Stromal cell of bone marrow (primary cell): ENCODE results near the gene C17orf67.

Source experiments
- DNase-seq: peaks from one replicate; pipeline ENCODE4 v3.0.0-alpha.2; 2012; ENCODE audit warnings: low read depth

The C17orf67 gene

DNA sequence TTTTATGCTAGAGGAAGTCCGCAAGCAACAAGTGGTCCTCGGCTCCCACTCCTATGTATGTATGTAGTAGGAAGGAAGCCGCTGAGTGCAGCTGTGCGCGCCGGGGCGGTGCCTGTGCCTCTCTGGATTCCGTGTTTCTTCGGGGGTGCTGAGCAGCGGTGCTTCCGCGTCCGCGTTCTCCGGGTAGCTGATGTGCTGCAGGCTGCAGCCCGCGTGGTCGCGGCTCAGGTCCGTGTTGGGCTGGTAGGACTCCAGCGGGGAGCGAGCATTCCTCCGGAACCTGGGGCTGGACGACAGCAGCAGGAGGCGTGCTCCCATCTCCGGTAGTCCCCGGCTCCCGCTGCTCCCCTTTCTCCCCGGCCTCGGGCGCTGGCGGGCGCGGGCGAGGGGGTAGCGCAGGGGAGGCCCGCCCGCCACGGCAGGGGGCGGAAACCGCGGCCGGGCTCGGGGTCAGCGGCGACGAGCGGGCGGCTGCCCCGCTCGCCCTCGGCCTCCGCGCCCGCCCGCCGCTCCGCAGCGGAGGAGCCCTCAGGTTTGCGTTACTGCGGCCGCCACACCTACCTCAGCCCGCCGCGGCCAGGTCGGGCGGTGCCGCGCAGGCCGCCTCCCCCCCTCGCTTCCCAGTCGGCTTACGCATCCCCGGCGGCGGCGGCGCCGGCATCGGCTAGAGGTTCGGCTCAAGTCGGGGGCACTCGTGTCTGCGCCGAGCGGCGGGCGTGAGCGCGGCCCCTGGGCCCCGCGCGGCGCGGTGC lies 487 bp downstream of the C17orf67 start:
- DNase-seq = peak; percentile 11

DNA sequence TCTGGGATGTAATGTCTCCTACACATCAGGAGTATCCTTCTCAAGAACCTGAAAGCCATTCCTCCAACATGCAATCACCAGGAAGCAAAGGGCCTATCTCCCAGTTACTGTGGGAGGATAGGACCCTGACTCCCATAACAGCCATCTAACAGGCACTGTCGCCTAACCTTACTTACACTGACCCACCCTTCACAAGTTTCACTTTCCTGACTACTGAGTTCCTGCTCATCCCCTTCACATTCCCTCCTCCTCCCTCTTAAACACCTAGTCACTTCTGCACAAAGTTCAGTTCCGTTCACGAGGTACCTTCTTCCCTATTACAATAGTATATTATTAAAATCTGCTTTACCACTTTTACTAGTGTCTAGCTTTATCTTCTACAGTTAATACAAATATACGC lies 1.3 kb downstream of the C17orf67 start:
- no peak for DNase-seq

DNA sequence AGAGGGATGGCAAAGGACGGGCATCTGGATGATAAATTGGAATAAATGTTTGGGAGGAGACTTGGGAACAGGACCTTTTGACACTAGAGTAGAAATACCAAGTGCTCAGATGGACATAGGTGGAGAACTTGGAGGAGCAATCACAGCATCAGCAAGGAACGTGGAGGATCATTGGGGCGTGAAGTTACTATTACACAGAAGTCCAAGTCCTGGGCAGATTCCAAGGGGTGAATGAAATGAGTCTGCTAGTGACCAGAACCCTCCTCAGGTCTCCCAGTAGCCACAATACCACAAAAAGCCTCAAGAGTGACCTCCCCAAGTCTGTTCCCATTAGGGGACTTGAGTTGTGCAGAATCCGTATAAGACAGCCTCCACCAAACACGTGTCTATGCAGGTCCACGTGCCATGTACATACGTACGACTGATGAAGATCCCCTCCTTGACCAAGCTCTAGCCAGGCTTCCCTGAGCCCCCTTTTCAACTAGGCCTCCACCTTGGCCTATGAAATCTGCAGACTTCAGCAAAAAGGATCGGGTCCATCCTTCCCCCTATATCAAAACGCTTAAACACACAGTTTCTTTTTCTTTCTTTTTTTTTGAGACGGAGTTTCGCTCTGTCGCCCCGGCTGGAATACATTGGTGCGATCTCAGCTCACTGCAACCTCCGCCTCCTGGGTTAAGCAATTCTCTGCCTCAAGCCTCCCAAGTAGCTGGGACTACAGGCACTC lies 2.2 kb downstream of the C17orf67 start:
- no peak for DNase-seq

DNA sequence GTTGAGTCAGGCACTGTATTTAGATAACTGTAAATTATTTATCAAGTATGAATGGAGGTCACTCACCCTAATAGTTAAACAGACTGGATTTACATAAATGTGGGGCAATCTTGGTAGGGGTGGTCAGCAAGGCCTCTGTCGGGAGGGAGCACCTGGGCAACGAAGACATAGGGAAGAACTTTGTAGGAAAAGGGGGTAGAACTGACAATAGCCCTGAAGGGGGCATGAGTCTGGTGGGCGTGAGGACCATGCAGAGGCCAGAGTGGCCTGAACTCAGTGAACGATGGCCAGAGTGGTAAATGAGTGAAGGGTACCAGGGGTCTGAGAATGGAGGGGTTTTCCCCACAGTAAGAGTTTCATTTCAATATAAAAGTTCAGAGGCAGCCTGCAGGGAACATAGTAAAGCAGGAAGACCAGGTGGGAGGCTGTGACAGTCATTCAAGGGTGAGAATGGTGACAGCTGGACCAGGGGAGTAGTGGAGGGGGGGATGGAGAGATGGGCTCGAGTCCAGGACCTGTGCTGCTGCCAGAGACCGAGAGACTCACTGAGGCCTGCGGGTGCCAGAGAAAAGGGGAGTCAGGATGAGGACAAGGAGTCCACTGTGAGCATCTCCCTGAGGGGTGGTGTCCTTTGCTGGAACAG lies 2.9 kb downstream of the C17orf67 start:
- DNase-seq = no peak

DNA sequence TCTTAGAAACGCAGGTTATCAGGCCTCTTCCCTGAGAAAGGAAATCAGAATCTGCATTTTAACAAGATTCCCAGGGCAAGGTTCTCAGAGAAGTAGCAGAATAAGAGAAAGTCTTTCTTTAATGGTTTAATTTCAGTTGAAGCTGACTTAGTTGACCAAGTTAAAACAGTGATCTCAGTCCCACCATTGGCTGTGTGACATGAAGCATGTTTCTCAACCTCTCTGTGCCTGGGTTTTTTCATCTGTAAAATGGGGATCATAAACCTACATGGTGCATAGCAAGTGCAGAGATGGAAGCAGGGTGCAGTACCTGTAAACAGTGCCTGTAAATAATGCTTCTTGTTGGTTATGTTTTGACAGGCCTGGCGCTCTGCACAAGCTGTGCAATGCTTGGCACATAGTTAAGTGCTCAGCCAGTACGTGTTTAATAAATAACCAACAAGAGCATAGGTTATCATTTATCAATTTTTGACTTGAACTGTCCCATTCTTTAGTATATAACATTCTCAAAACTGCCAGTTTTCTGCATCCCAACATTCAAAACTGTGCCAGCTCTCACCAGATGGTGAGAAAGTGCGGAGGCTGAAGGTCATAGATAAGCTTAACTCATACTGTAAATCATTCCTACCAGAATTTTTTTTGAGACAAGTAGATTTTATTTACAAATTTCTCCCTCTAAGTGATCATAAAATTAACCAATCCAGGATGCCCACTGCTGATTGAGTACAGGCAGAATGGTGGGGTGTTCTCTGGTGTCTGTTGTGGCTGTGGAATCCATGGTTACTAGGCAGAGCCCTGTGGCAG lies 6.9 kb downstream of the C17orf67 start:
- DNase-seq = no peak

DNA sequence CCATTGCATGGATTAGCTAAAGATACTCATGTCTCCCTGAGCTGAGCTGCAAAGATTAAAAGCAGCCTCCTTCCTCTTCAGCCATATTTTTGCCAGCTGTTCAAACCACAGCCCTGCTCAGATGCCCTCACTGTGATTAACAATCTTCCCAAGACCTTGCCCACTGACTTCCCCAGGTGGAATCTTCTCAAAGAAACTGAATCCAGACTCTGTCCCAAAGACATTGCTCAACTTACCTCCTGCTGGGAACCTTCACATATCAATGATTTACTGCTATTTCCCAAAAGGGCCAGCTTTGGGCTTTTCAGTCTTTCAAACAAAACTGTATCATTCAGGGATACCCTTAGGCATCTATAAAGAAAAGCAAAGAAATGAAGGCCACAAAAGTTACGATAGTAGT lies 9.2 kb downstream of the C17orf67 start:
- DNase-seq = no peak

DNA sequence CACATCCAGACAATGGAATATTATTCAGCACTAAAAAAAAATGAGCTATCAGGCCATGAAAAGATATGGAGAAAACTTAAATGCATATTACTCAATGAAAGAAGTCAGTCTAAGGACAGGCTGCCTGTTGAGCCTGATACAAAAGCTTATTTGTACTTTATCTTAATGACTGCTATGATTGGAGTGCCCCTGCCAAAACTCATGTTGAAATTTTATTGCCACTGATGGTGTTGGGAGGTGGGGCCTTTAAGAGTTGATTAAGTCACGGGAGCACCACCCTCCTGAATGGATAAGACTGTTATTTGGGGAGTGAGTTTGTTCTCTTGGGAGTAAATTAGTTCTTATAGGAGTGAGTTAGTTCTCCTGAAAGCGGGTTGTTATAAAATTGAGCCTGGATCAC lies 9.9 kb downstream of the C17orf67 start:
- DNase-seq = no peak

DNA sequence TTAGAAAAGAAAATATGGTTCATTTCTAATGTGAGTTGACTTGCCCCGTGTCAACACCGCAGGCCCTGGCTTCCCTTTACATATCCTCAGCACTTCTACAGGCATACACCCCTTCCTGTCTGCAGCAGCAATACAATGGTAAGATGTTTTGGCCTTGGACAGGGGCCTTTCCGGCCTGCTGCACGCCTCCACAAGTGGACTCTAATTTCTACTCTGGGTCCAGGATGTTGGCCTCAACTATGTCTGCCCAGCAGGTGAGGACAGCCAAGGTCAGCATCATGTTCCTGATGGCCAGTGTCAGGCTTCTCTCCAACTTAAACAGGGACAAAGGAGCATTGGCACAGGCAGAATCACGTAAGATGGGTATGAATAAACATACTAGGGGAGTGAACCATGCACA lies 11.0 kb downstream of the C17orf67 start:
- no peak for DNase-seq

DNA sequence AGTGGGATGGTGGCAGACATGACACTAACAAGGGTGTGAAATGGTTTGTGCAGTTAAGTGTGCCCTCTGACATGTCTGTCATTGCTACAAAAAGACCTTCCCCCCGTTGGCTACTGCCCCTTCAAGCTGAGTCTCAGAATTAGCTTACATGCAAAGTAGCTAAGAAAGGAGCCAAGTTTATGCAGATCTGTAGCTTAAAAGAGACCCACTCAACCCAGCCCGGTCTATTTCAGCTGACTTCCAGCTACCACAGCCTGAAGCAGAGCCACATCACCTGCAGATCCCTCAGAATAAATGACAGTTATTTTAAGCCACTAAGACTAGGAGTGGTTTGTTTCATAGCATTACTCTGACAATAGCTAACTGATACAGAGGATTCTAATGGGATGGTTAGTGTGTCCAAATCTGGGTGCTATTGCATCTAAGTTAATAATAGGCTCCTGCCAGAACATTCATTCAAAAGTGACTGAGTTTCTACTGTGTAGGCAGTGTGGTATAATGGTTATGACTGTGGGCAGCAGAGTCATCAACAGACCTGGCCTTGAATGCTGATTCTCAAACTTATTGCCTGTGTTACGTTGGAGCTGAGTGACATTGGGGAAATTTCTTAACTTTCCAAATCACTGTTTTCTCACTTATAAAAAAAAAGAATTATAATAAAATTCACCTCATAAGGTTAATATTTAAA lies 11.7 kb downstream of the C17orf67 start:
- DNase-seq = no peak

DNA sequence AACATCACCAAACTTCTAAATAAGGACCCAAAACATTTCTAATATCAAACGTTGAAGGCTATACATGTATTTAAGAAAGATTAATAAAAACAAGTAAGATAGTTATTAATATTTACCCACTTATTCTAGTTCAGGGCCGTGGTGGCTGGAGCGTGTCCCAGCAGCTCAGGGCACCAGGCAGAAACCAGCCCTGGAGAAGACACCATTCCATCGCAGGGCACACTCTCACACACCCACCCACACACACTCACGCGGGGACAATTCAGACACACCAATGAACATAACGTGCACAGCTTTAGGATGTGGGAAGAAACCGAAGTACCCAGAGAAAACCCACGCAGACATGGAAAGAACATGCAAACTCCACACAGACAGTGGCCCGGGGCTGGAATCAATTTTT lies 13.5 kb downstream of the C17orf67 start:
- no peak for DNase-seq

DNA sequence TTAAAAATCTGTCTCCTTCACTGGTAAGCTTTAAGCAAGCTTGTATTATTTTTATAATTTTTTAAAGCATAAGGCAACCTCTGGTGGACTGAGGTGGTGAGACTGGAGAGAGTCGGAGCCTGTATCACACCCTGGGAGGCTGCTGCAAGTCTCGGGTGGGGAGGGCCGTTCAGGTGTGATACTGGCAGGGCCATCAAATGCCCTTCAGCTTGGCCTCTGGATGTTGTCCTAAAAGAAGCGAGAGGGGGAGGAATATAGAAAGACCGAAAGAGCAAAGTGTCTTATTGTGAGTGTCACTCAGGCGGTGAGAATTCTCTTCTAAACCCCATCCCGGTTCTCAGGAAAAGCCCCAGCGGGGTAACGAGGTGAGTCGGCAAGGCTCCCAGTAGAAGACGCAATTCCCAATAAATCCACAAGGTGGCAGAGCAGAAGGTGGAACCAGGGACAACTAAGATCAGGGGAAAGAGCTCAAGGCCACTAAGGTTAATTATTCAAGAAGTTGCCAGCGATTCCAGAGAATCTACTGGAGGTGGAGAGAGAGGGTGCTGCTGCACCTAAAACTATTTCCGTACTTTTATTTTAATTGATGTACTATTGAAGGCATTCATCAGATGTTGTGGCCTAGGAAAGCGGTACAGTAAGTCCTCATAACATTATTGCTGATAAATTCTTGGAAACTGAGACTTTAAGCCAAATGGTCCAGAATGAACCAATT lies 14.1 kb downstream of the C17orf67 start:
- DNase-seq = peak; percentile 34

DNA sequence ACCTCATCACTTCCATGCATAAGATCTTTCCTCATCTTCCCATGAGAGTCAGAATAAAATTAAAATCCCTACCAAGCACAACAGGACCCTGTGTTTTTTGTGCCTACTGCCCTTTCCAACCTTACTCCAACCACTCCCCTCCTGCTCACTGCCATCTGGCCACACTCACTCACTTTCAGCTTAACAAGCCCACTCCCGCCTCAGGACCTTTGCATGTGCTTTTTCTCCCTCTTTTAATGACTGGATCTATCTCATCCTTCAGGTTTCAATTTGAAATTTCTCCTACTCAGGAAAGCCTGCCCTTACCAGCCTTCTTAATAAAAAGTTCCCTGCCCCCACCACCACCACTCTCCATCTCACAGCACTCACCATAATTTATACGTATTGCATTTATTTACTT lies 14.7 kb downstream of the C17orf67 start:
- DNase-seq = no peak

DNA sequence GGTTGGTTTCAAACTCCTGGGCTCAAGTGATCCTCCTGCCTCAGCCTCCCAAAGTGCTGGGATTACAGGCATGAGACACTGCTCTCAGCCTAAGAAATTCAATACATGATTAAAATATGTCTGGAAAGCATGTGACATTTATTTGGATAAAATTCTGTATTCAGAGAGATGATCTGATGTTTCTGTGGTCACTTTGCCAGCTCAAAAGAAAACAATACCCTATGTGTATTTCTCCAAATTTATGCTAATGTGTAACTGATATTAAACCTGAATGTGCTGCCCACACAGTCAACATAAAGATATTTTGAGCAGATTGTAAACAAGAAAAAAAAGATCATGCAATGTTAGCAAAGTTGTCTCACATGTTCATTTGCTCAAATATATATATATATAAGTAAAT lies 16.7 kb downstream of the C17orf67 start:
- DNase-seq = no peak

DNA sequence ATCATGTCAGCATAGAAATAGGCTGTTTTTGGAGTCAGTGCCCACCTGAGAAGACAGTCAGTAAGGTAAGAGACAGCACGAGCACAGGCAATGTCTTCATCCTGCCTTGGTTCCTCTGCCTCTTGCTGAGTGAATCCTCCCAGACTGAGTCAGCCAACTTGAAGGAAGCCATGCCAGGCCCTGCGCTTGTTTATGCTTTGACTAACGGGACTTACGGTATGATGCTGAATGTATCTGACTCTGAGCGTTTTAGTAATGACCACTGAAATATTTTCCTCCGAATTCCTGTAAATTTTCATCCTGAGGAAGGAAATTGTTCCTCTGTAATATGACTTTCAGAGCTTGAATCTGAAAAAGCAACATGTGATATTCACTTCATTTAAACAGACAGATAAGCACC lies 18.0 kb downstream of the C17orf67 start:
- DNase-seq = no peak

DNA sequence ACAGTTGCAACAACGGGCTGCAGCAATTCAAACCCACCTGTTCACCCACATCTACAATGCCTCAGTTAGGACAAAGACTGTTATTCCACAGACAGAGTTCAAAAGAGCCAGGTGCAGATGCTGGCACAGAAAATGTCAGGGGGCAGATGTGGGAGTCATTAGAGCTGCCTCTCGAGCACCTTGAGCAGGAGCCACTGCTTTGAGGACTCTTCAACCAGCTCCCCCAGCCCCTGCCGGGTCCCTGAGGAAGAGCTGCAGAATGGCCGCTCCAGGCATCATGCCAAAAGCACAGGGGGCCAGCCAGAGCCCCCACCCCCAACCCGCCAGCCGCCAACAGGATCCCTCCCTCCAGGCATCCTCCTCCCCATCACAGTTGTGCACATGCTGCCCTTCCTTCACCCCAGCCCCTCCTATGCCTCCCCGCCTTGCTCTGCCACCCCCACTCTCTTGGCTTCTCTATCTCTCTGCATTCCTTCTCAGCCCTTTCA lies 20.8 kb downstream of the C17orf67 start:
- DNase-seq = no peak

DNA sequence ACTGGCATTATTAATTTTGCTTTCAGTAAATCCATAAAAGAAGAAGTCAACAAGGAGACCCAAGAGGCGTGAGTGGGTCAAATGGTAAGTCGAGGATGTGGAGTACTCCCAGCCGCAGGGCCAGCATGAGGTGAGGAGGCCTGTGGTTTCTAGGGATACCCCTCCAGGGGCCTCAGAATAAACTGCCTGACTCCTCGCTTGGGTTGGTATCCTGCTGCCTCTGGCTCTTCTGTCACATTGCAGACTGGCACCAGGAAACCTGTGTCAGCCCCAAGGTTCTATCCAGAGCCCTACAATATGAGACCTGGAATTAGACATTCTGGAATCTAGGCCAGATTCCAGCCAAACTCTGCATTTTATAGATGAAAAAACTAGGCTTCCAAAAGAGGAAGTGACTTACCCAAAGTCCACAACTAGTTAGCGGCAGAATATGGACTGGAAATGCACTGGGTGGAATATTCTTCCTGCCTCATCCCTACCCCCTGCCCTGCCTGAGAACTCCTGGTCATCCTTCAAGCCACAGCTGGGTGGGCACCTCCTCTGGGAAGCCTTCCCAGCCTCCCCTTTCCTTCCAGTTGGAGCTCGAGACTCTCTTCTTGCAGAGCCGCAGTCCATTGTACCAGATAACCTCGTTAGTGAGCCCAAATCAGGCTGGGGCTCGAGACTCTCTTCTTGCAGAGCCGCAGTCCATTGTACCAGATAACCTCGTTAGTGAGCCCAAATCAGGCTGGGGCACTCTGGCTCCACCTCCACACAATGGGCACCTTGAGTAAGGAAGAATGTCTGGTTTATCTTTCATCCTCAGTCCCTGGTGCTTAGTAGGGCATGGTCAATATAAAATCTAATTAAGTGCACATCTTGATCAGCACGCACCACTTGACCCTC lies 22.6 kb downstream of the C17orf67 start:
- no peak for DNase-seq

DNA sequence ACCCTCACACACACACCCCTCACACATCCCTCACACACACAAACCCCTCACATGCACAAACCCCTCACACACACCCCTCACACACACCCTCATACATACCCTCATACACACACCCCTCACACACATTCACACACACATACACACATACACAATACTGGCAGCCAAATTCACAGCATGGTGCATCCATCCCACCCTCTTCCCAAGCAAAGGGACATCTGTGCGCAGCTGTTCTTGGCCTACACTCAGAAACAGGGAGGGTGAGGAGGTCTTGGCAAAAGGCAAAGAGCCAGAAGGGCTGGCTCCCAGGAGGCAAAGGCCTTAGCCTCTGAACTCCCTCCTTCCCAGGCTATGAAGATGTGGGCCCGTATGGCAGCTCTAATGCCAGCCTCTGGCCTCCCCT lies 23.4 kb downstream of the C17orf67 start:
- DNase-seq = no peak

DNA sequence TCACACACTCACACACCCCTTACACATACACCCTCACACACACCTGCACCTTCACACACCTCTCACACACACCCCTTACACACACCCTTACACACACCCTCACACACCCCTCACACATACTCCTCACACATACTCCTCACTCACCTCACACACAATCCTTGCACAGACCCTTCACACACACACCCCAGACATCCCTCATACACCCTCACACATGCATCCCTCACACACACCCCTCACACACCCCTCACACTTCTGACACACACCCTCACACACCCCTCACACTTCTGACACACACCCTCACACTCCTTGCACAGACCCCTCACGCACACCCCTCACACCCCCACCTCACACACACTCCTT lies 23.9 kb downstream of the C17orf67 start:
- no peak for DNase-seq

DNA sequence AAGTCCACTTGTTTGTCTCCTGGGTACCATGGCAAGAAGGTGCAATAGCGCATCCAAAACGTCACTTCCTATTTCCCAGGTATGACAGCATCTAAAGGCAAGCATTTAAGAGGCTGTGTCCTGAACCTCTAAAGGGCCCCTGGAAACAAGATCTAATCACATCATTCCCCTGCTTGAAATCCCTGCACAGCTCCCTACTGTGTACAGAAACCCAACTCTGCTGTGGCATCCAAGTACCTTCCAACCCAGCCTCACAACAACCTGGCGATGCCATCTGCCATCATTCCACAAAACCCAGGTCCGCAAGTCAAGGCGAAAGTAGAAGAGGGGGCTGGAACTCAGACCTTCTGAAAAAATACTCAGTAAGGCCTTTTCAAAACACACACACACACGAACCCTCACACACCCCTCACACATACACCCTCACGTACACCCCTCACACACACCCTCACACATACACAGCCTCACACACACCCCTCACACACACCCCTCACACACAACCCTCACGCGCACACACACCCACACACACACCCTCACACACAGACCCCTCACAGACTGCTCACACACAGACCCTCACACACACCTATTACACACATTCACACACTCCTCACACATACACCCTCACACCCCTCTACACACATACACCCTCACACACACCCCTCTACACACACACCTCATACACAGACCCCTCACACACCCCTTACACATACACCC lies 24.5 kb downstream of the C17orf67 start:
- DNase-seq = no peak
